GM10266 (cell line): ENCODE data around the gene LRP1B.

Source experiments
- DNase-seq: peaks from one replicate; pipeline ENCODE4 v3.0.0; 2012; ENCODE audit errors: extremely low spot score
- TF ChIP-seq, protein P1 (sequence below): IDR thresholded peaks from 2 replicates; pipeline ENCODE4 v1.5.1; 2012; ENCODE audit warnings: mild to moderate bottlenecking, low read depth; ENCODE audit not compliant: control insufficient read depth, insufficient read depth; ENCODE audit errors: missing control alignments

Gene LRP1B

DNA sequence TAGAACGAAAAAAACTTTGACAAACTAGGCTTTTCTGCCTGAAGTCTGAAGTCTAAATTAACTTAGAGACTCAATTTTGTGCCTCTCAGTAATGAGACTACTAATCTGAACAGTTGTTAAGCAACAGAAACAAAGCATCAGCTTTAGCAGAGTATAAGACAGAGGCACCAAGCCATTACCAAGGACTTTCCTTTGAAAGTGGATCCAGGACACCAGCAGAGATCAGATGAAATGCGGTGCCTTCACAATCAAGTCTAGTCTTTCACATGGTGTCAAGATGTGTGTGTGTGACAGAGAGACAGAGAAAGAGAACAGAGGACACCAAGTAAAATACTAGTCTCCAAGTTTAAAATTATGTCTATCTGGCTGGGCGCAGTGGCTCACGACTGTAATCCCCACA lies 1502.9 kb downstream of the LRP1B start:
- TF ChIP-seq, protein P1, sequence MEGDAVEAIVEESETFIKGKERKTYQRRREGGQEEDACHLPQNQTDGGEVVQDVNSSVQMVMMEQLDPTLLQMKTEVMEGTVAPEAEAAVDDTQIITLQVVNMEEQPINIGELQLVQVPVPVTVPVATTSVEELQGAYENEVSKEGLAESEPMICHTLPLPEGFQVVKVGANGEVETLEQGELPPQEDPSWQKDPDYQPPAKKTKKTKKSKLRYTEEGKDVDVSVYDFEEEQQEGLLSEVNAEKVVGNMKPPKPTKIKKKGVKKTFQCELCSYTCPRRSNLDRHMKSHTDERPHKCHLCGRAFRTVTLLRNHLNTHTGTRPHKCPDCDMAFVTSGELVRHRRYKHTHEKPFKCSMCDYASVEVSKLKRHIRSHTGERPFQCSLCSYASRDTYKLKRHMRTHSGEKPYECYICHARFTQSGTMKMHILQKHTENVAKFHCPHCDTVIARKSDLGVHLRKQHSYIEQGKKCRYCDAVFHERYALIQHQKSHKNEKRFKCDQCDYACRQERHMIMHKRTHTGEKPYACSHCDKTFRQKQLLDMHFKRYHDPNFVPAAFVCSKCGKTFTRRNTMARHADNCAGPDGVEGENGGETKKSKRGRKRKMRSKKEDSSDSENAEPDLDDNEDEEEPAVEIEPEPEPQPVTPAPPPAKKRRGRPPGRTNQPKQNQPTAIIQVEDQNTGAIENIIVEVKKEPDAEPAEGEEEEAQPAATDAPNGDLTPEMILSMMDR: no peak
- no peak for DNase-seq

DNA sequence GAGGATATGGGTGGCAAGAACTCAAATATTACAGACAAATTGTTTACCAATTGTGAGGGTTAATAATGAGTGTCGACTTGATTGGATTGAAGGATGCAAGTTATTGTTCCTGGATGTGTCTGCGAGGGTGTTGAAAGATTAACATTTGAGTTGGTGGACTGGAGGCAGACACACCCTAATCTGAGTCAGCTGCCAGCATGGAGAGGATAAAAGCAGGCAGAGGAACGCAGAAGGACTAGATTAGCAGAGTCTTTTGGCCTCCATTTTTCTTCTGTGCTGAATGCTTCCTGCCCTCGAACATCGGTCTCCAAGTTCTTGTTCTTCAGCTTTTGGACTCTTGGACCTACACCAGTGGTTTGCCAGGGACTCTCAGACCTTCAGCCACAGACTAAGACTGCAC lies 1503.7 kb downstream of the LRP1B start:
- no peak for DNase-seq
- TF ChIP-seq, protein P1: no peak

DNA sequence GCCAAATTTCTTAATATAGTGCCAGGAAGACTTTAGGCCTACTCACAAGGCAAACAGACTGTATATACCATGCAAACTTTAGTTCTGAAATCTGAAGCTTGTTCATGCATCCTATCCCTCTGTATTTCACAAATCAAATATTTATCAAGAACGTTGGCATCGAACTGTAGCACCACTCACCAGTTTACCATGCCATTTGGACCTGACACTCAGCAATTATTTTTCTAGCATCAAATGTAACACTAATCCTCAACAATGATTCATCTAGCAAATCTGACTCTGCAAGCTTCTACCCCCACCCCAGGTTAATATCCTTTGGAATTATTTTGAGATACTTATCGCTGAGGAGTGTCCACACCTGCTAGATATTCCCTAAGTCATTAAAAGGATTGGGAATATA lies 1506.6 kb downstream of the LRP1B start:
- no peak for DNase-seq
- TF ChIP-seq, protein P1: no peak

DNA sequence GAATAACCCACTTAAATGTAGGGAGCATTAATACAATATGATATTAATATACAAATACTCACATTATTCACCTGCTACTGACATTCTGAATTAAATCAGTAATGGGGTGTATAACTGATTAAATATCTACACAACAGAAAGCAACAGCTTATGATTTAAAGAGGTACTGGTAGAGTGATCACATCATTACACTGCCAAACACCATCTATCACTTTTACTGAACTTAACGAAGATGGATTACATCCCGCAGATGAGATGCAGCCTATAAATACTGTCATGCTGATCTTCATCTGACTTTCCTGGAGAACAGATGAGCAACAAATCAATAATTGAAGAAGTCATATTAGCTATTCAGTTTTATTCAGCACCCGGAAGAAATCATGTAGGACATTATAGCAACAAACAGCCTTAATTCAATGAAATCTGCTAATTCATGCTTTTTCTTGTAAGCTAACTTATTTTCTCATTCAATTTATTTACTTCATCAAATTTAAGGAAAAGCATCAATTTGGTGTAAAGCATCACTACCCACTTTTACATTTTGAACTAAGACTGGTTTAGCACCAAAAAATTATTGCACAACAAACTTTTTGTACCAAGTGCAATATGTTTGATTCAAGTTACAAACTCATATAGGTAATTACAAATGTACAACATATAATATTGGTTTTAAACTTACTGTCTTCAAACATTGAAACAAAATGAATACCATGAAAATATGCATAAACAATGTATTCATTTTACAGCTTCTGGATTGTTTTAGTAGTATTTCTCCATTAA lies 1509.0 kb downstream of the LRP1B start:
- no peak for DNase-seq
- TF ChIP-seq, protein P1: no peak

DNA sequence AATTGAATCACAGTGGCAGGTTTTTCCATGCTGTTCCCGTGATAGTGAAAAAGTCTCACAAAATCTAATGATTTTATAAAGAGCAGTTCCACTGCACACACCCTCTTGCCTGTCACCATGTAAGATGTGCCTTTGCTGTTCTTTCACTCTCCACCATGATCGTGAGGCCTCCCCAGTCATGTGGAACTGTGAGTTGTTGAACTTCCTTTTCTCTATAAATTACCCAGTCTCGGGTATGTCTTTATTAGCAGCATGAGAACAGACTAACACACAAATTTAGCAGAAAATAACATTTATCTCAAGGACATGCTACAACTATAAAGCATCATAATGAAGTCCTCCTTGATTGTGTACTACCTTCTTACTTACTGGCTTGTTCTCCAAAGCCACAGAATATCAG lies 1526.0 kb downstream of the LRP1B start:
- TF ChIP-seq, protein P1: no peak
- no peak for DNase-seq

DNA sequence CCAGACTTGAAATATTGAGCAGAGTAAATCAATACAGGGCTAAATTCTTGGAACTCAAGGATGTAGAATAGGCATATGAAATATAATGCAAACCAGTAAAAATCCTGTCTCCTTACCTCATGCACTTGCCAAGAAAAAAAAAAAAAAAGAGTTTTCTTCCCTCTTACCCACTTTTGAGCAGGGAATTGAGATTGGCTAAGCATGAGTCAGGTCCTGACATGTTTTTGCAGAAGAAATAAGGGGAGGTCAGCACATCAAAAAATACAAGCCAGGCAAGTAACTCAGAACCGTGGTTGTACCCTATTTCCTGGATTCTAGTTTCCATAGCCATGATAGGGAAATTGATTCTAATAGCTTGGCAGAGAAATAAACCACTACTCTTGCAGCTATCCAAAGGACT lies 1526.7 kb downstream of the LRP1B start:
- no peak for DNase-seq
- TF ChIP-seq, protein P1: no peak

DNA sequence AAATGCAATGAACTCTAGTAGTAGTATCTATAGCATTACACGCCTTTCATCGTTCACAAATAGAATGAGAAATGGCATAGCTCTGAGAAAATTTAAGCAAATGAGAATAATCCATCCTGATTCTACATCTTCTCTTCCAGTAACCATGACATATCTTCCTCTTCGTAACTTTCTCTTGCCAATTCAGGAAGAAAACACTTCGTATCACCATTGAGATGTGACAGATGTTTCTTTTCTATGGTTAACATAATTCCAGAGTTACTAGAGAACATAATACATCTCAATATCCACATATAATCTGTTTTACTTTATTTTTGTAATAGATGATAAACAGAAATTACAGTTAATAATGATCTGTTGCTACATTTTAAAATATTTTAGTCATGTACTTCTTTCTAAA lies 1527.4 kb downstream of the LRP1B start:
- DNase-seq: no peak
- TF ChIP-seq, protein P1: no peak
